Naive thymus-derived CD4-positive, alpha-beta T cell (primary cell): ENCODE results near the gene SLC44A1. TPM values are rescaled to one million over a fixed set of nuclear protein-coding genes. Genes with fewer than 3 reads are reported as not detected.
"Not testable (repeated sequence)": the region's sequence is repeated elsewhere in the genome, so short reads cannot be mapped to it uniquely, and the experiment has no call there.

Source experiments
- ATAC-seq: fragments of 150-1000 bp; cut with Tn5 transposase; 2 replicates; pipeline ENCODE4 v1.10.0; 2021; ENCODE audit warnings: mild to moderate bottlenecking, moderate library complexity
- CTCF ChIA-PET: fragments of 350-600 bp; sonication (Branson Sonifier 250); formaldehyde crosslinking; loops from one replicate; lab custom pipeline; 2021; ENCODE audit warnings: antibody characterized with exemption; lab: Charles Lee
- POLR2A ChIA-PET: fragments of 350-600 bp; sonication (Branson Sonifier 250); formaldehyde crosslinking; loops from one replicate; lab custom pipeline; 2021; ENCODE audit warnings: antibody characterized with exemption, inconsistent platforms; lab: Charles Lee
- DNase-seq, 9 donors: peaks; one replicate each; pipeline versions ENCODE4 v3.0.0 to v3.0.0-alpha.2; 2020 to 2022; ENCODE audit warnings: mixed read lengths in 1 of 9
- H3K27ac ChIP-seq: one replicate; pipeline ENCODE4 v1.7.0; 2013; ENCODE audit warnings: mild to moderate bottlenecking, low read depth, low read length, moderate library complexity
- H3K27me3 ChIP-seq, 2 donors: one replicate each; pipeline ENCODE4 v1.7.0; 2013; ENCODE audit warnings: low read length in 2 of 2, mild to moderate bottlenecking in 2 of 2, moderate library complexity in 2 of 2; ENCODE audit not compliant: control insufficient read depth in 2 of 2, insufficient read depth in 2 of 2
- H3K36me3 ChIP-seq, 3 experiments: 1 replicate in 2 of 3; 2 replicates in 1 of 3; pipeline ENCODE4 v1.7.0; 2013; ENCODE audit warnings: low read length in 3 of 3, mild to moderate bottlenecking in 3 of 3, moderate library complexity in 1 of 3; ENCODE audit not compliant: insufficient read depth in 3 of 3, control insufficient read depth in 2 of 3
- H3K4me1 ChIP-seq, 2 donors: one replicate each; pipeline ENCODE4 v1.7.0; 2013; ENCODE audit warnings: low read length in 2 of 2, mild to moderate bottlenecking in 2 of 2, moderate library complexity in 1 of 2; ENCODE audit not compliant: control insufficient read depth in 2 of 2, insufficient read depth in 2 of 2
- H3K4me3 ChIP-seq: 2 replicates; pipeline ENCODE4 v1.7.0; 2013; ENCODE audit warnings: mild to moderate bottlenecking, low read length
- H3K9me3 ChIP-seq, 3 experiments: 1 replicate in 2 of 3; 2 replicates in 1 of 3; pipeline ENCODE4 v1.7.0; 2013; ENCODE audit warnings: low read length in 3 of 3; ENCODE audit not compliant: control insufficient read depth in 2 of 3
- H3K27ac Mint-ChIP-seq, 9 donors: one replicate each; pipeline ENCODE4 v1.8.0; 2020 to 2022; ENCODE audit warnings: mixed read lengths in 9 of 9, mild to moderate bottlenecking in 8 of 9, moderate library complexity in 5 of 9, inconsistent platforms in 2 of 9
- H3K27me3 Mint-ChIP-seq, 5 donors: one replicate each; pipeline ENCODE4 v1.8.0; 2021 to 2022; ENCODE audit warnings: mixed read lengths in 5 of 5, mild to moderate bottlenecking in 1 of 5
- H3K36me3 Mint-ChIP-seq, 5 donors: one replicate each; pipeline ENCODE4 v1.8.0; 2020 to 2022; ENCODE audit warnings: mixed read lengths in 5 of 5, mild to moderate bottlenecking in 3 of 5, inconsistent platforms in 1 of 5
- H3K4me1 Mint-ChIP-seq, 7 donors: one replicate each; pipeline ENCODE4 v1.8.0; 2020 to 2022; ENCODE audit warnings: mixed read lengths in 7 of 7, mild to moderate bottlenecking in 3 of 7, inconsistent platforms in 1 of 7
- H3K4me3 Mint-ChIP-seq, 10 donors: one replicate each; pipeline ENCODE4 v1.8.0; 2020 to 2022; ENCODE audit warnings: mild to moderate bottlenecking in 10 of 10, mixed read lengths in 10 of 10, moderate library complexity in 6 of 10, inconsistent platforms in 2 of 10
- H3K9me3 Mint-ChIP-seq, 11 donors: one replicate each; pipeline ENCODE4 v1.8.0; 2020 to 2022; ENCODE audit warnings: mixed read lengths in 11 of 11, mild to moderate bottlenecking in 4 of 11, inconsistent platforms in 1 of 11, moderate library complexity in 1 of 11
- intact Hi-C, 2 donors: fragments of 100-400 bp; cut with micrococcal nuclease; formaldehyde crosslinking; loops; one replicate each; pipeline ENCODE4 v1.15.1; 2023
- polyA plus RNA-seq, 2 donors: library from polyadenylated mRNA; unstranded; fragments of 300-500 nt; fragmentation: Illumina TruSeq; gene quantifications; one replicate each; pipeline ENCODE4 v1.2.3, GENCODE V29; 2021
- total RNA-seq, 6 experiments: library from RNA in 5 of 6; stranded (reverse) in 5 of 6; gene quantifications; 1 replicate in 5 of 6; 2 replicates in 1 of 6; pipeline ENCODE4 v1.2.3 and lab custom pipeline; 2021 to 2026

SLC44A1 gene
- total and polyA plus RNA-seq, 7 experiments from 2014 or later = 7.7 to 21.8 (median 13.7) TPM

DNA sequence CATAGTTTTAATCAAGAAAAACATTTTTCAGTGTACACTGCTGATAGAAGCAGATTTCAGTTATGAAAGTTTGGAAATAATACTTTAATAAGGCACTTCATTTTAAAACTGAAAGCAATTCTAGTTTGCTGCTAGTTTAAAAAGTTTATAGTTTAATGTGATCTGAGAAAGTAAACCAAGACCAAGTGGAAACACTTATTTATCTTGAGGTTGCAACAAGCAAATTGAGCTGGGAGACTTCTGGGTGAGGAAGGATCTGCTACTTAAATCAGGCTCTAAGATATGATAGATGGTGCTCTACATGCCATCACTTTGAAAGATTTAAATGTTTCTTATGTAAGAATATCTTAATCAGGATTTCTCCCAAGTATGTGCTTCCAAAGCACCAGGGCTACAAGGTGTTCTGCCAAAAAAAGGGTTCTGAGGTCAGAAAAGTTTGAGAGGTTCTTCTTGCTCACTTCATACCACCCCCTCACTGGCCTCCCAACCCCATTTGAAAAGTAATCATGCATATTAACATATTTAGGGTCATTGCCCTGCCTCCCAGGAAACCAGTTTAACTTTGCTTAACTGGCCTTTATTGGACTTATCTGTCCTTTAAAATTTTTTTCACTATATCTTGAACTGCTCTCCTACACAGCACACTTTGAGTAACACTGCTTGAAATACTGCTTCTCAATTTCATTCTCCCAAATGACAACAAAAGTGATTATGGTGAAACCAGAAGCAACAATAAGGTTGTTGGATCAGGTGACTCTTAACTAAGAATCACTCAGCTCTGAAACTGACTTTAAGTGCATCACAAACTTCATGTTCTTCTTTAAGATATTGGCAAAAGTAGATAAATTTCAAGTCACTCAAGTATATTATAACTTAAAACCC, 15.5 kb downstream of the SLC44A1 start:
- no peaks in the 10 kb centered on the region for H3K4me1 ChIP-seq
- CTCF ChIA-PET = no interaction called here
- peaks cover 0 to 15% (median 10%) of the 10 kb centered on the region in 5 donors for H3K36me3 Mint-ChIP-seq

GRCh38 chr9:105262497-105262896, 18.0 kb downstream of the SLC44A1 start:
- H3K36me3 ChIP-seq = no peaks in the 10 kb centered on the region
- intact Hi-C loops = no loop called here
- Mint-ChIP-seq H3K4me1 (peaks cover 17 to 29% (median 25%) of the 10 kb centered on the region in 7 donors), H3K27me3 (no peaks in the 10 kb centered on the region), H3K27ac (no peak overlapping the region), H3K9me3 (peaks cover 0 to 9% (median 0%) of the 10 kb centered on the region in 11 donors), H3K4me3 (no peak overlapping the region), H3K36me3 (peaks cover 4 to 23% (median 17%) of the 10 kb centered on the region in 5 donors)
- H3K27me3 ChIP-seq = no peaks in the 10 kb centered on the region
- H3K27ac ChIP-seq = no peak overlapping the region
- H3K9me3 ChIP-seq = no peaks in the 10 kb centered on the region
- no peaks in the 10 kb centered on the region for H3K4me1 ChIP-seq
- DNase-seq (no peak), ATAC-seq (no peak)
- POLR2A ChIA-PET = no interaction called here
- H3K4me3 ChIP-seq = no peak overlapping the region
- CTCF ChIA-PET = no interaction called here

More for the DNA sequence above, 15.5 kb downstream of the SLC44A1 start:
- DNase-seq (no peak), ATAC-seq (no peak)
- H3K4me3 ChIP-seq = no peak overlapping the region
- no peaks in the 10 kb centered on the region for H3K9me3 ChIP-seq
- H3K4me3 Mint-ChIP-seq = no peak overlapping the region
- intact Hi-C loops = no loop called here
- H3K27ac Mint-ChIP-seq = peak overlapping the region in 3 of 9 donors; percentile 12 to 28 (median 23)
- H3K27ac ChIP-seq = no peak overlapping the region
- no peaks in the 10 kb centered on the region for H3K27me3 Mint-ChIP-seq
- H3K27me3 ChIP-seq = no peaks in the 10 kb centered on the region
- peaks cover 25 to 30% (median 28%) of the 10 kb centered on the region in 7 donors for H3K4me1 Mint-ChIP-seq
- H3K36me3 ChIP-seq = no peaks in the 10 kb centered on the region
- POLR2A ChIA-PET = no interaction called here
- peaks cover 0 to 2% (median 0%) of the 10 kb centered on the region in 11 donors for H3K9me3 Mint-ChIP-seq

DNA sequence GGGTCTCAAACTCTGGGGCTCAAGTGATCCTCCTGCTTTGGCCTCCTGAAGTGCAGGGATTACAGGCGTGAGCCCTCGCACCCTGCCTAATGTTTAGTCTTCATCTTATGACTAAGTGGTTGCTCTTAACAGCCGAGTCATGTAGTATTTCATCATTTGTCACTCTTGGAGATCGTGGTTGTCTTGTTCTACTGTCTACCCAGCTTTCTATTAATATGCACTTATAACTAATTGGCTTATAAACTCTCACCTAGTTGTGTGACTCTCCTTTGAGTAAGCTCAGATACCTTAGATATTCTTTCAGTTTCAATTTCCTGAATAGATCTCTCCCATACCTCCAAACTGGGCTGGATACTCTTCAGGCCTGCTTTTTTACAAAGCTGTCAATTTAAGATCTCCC, 19.9 kb downstream of the SLC44A1 start:
- no peak for ATAC-seq
- H3K4me3 ChIP-seq = no peak overlapping the region
- peaks cover 8 to 21% (median 15%) of the 10 kb centered on the region in 7 donors for H3K4me1 Mint-ChIP-seq
- H3K4me1 ChIP-seq = no peaks in the 10 kb centered on the region
- H3K9me3 Mint-ChIP-seq = peaks cover 0 to 14% (median 0%) of the 10 kb centered on the region in 11 donors
- peak overlapping the region in 2 of 9 donors; percentile 30 to 34 for H3K27ac Mint-ChIP-seq
- H3K27me3 ChIP-seq = no peaks in the 10 kb centered on the region
- no peaks in the 10 kb centered on the region for H3K9me3 ChIP-seq
- no peak for DNase-seq
- CTCF ChIA-PET = interaction anchor here (0.5 kb wide), 1 partner anchor 11 kb away, joined by 5 read pairs; no protein-coding TSS in a partner anchor
- no peaks in the 10 kb centered on the region for H3K36me3 ChIP-seq
- no peaks in the 10 kb centered on the region for H3K27me3 Mint-ChIP-seq
- peaks cover 4 to 30% (median 22%) of the 10 kb centered on the region in 5 donors for H3K36me3 Mint-ChIP-seq
- H3K4me3 Mint-ChIP-seq = peak overlapping the region in 1 of 10 donors; percentile 29
- H3K27ac ChIP-seq = no peak overlapping the region
- POLR2A ChIA-PET = no interaction called here
- intact Hi-C loops = no loop called here

- H3K27ac ChIP-seq, ATAC-seq, H3K4me3 Mint-ChIP-seq, H3K4me3 ChIP-seq, H3K27ac Mint-ChIP-seq, H3K4me1 ChIP-seq, H3K36me3 ChIP-seq, H3K27me3 Mint-ChIP-seq, H3K27me3 ChIP-seq, POLR2A ChIA-PET, intact Hi-C loops, H3K9me3 ChIP-seq, DNase-seq, CTCF ChIA-PET: not testable (repeated sequence)
- peaks cover 4 to 30% (median 26%) of the 10 kb centered on the region in 5 donors for H3K36me3 Mint-ChIP-seq
- peaks cover 13 to 22% (median 19%) of the 10 kb centered on the region in 7 donors for H3K4me1 Mint-ChIP-seq
- peaks cover 0 to 14% (median 0%) of the 10 kb centered on the region in 11 donors for H3K9me3 Mint-ChIP-seq
These were observed 23.8 kb downstream of the SLC44A1 start for GRCh38 chr9:105268254-105268653.

DNA sequence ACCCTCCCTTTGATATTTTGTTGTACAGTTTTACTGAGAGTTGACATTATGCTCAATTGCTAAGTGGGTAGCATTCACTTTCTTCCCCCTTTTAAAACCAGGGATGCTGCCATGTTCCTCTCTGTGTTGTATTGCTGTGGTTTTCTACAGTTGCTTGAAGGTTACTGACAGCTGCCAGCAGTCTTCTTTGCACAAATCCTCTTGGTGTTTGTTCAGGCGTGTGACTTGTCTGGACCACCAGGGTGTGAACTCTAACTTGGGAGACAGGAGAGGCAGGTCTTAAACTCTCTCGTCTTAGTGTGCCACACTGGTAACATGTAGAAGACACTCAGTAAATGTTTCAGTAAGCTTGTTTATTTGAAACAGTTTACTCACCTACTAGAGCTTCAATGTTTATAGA, 25.1 kb downstream of the SLC44A1 start:
- no peaks in the 10 kb centered on the region for H3K9me3 ChIP-seq
- CTCF ChIA-PET = no interaction called here
- DNase-seq = no peak
- H3K4me3 ChIP-seq = no peak overlapping the region
- H3K36me3 ChIP-seq = no peaks in the 10 kb centered on the region
- peaks cover 0 to 14% (median 0%) of the 10 kb centered on the region in 11 donors for H3K9me3 Mint-ChIP-seq
- POLR2A ChIA-PET = no interaction called here
- H3K27ac ChIP-seq = no peak overlapping the region
- no peaks in the 10 kb centered on the region for H3K27me3 ChIP-seq
- no peak for ATAC-seq
- intact Hi-C loops = no loop called here
- H3K4me1 ChIP-seq = no peaks in the 10 kb centered on the region
- no peaks in the 10 kb centered on the region for H3K27me3 Mint-ChIP-seq
- no peak overlapping the region for H3K4me3 Mint-ChIP-seq
- peaks cover 4 to 26% (median 17%) of the 10 kb centered on the region in 5 donors for H3K36me3 Mint-ChIP-seq
- no peak overlapping the region for H3K27ac Mint-ChIP-seq
- peaks cover 6 to 24% (median 14%) of the 10 kb centered on the region in 7 donors for H3K4me1 Mint-ChIP-seq

GRCh38 chr9:105270711-105271110, 26.3 kb downstream of the SLC44A1 start:
- no peak overlapping the region for H3K4me3 Mint-ChIP-seq
- Histone ChIP-seq H3K27ac (no peak overlapping the region), H3K9me3 (no peaks in the 10 kb centered on the region), H3K4me1 (no peaks in the 10 kb centered on the region), H3K27me3 (no peaks in the 10 kb centered on the region), H3K4me3 (no peak overlapping the region), H3K36me3 (no peaks in the 10 kb centered on the region)
- DNase-seq = no peak
- peaks cover 4 to 19% (median 17%) of the 10 kb centered on the region in 7 donors for H3K4me1 Mint-ChIP-seq
- no peak overlapping the region for H3K27ac Mint-ChIP-seq
- no peak for ATAC-seq
- ChIA-PET CTCF (no interaction called here), POLR2A (no interaction called here)
- intact Hi-C loops = no loop called here
- H3K9me3 Mint-ChIP-seq = peaks cover 0 to 14% (median 0%) of the 10 kb centered on the region in 11 donors
- H3K27me3 Mint-ChIP-seq = no peaks in the 10 kb centered on the region
- peaks cover 0 to 26% (median 16%) of the 10 kb centered on the region in 5 donors for H3K36me3 Mint-ChIP-seq
